GM10248 (cell line): ENCODE measurements around the gene LRRN2.

Experiments
- CTCF ChIA-PET: fragments of 300-600 bp; sonication (Branson Sonifier 250); formaldehyde crosslinking; extraction: SDS; loops from one replicate; lab custom pipeline; 2021; ENCODE audit warnings: antibody characterized with exemption; lab: Yijun Ruan, JAX
- POLR2A ChIA-PET: fragments of 350-650 bp; sonication (Branson Sonifier 250); formaldehyde crosslinking; extraction: SDS; loops from one replicate; lab custom pipeline; 2020; ENCODE audit warnings: antibody characterized with exemption; lab: Yijun Ruan, JAX
- DNase-seq: peaks from one replicate; pipeline ENCODE4 v3.0.0; 2012; ENCODE audit errors: extremely low spot score
- TF ChIP-seq, protein P1 (sequence below): IDR thresholded peaks from 2 replicates; pipeline ENCODE4 v1.5.1; 2012; ENCODE audit warnings: mild to moderate bottlenecking, low read depth; ENCODE audit errors: extremely low read depth, missing control alignments, control extremely low read depth

LRRN2 gene

DNA sequence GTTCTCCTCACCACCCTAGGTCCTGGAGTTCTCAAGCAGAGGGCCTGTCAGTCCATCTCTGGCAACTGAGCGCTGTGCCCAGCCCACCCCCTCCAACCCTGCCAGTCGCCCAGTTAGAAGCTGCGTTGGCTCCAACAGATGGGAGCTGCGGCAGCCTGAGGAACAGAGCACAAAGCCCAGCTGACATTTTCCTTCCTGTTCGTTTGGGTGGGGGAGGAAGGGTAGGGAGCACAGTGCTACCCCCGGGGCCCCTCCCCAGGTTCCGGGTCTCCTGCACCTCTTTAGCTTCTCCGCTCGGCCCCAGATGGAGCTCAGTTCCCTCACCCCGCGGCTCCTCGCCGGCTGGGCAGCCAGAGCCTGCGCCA lies 1.4 kb downstream of the LRRN2 start:
- ChIA-PET CTCF (no interaction called here), POLR2A (no interaction called here)
- TF ChIP-seq, protein P1, sequence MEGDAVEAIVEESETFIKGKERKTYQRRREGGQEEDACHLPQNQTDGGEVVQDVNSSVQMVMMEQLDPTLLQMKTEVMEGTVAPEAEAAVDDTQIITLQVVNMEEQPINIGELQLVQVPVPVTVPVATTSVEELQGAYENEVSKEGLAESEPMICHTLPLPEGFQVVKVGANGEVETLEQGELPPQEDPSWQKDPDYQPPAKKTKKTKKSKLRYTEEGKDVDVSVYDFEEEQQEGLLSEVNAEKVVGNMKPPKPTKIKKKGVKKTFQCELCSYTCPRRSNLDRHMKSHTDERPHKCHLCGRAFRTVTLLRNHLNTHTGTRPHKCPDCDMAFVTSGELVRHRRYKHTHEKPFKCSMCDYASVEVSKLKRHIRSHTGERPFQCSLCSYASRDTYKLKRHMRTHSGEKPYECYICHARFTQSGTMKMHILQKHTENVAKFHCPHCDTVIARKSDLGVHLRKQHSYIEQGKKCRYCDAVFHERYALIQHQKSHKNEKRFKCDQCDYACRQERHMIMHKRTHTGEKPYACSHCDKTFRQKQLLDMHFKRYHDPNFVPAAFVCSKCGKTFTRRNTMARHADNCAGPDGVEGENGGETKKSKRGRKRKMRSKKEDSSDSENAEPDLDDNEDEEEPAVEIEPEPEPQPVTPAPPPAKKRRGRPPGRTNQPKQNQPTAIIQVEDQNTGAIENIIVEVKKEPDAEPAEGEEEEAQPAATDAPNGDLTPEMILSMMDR: no peak
- DNase-seq: no peak

DNA sequence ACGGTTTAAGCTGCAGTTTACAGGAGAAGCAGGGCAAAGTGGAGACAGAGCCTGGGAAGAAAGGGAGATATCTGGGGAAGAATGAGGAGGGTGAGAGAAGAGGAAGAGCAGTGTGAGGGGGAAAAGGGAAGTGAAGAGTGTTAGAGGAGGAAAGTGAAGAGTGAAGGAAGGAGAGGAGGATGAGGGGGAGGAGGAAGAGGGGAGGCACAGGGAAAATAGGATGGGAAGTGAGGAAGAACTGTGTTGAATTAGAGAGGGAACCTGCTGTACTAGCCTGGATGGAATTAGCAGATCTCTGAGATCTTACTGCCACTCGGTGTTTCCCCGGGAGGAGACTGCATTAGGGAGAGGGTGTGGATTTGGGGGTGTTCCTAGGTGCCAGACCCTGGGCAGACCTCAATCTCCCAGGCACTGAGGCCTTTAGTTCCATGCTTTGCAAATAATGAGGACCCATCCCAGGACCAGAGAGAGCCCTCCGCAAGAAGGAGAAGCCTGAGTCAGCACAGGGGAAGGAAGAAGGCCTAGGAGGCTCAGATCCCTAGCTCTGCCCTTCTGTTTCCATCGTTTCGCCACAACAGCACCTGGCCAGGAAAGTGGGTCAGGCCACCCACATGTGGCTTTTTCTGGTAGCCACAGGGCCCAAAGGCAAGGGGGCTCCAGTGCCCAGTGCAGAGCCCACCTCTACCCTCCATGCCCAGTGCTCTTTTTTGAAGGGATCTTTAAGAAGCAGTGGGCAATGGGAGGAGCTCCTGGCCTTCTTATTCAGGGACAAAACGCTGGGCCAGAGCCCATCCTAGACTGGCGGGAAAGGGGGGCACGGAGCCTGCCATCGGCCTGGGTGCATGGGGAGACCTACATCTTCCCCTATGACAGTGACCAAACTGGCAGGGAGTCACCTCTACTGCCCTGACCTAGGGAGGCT lies 2.0 kb downstream of the LRRN2 start:
- TF ChIP-seq, protein P1: no peak
- ChIA-PET POLR2A (no interaction called here), CTCF (no interaction called here)
- no peak for DNase-seq

DNA sequence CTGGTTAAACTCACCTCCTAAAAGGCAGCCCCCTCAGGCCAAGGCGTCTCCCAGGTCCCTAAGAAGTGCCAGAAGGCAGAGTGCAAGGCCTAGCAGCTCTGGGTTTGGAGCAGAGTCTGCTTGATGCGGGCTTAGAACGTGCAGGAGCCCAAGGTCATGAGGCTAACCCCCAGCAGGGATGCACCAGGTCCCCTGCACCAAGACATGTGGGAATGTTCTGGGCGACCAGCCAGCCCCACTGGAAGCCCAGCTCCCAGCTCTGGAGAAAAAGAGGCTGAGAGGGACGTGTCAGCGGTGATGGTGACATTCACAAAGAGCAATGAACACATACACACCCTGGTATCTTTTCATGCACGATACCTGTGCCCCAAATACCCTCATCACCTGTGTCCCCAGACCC lies 5.1 kb downstream of the LRRN2 start:
- ChIA-PET POLR2A (no interaction called here), CTCF (interaction anchor here (1.1 to 1.8 kb wide), 3 partner anchors 15 to 577 kb away, joined by 3 to 5 read pairs (median 3); no protein-coding TSS in a partner anchor)
- TF ChIP-seq, protein P1: no peak
- DNase-seq: no peak

DNA sequence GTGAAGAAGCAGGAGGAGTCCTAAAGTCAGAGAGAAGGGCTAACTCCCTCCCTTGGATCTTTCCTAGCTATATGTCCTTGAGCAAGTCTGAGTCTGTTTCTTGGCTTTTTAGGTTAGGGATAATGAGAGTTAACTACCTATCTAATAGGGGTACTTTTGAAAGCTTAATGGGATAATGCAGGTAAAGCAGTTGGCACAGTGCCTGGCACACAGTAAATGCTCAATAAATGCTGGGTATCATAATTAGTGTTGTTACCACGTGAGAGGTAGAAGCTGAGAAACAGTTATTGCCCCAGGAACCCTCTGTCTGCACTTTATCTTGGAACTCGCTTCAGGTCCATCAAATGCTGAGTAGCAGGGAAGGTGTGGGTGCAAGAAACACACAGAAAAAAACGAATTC lies 5.5 kb downstream of the LRRN2 start:
- POLR2A ChIA-PET: no interaction called here
- TF ChIP-seq, protein P1: no peak
- DNase-seq: no peak
- CTCF ChIA-PET: interaction anchor here (0.9 to 1.2 kb wide), 3 partner anchors 17 to 577 kb away, joined by 3 read pairs; no protein-coding TSS in a partner anchor

DNA sequence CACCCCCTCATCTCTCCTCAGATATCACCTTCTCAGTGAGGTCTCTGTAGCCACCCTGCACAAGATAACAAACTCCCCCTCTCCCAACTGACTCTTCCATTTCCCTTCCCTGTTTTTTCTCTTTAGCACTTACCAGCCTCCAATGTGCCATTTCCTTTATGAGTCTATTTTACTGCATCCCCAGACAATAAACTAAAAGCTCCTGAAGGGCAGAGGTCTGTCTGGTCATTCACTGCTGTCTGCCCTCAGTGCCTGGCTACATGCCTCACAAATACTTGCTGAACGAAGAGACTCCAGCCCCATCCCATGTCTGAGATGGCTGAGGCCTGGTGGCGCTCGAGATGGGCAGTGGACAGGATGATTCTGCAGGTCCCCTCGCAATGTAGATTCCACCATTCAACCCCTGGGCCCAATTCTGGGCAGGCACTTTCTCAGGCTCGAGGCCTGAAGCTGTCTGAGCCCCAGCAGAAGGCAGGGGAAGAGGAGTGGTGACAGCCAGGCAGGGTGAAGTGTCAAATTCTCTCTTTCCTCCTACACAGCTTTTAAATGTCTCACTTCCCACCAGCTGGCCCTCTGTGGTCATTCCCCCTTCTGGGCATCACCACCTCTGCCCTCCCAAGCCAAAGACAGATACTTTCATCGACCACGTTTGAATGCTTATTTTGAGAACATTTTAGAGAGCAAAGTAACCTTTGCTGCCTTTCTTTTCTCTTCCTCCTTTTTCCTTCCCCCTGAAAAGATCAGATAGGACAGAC lies 6.6 kb downstream of the LRRN2 start:
- CTCF ChIA-PET: interaction anchor here (0.9 to 1.4 kb wide), 4 partner anchors 9 to 66 kb away, joined by 3 read pairs; no protein-coding TSS in a partner anchor
- POLR2A ChIA-PET: no interaction called here
- TF ChIP-seq, protein P1: no peak
- no peak for DNase-seq

DNA sequence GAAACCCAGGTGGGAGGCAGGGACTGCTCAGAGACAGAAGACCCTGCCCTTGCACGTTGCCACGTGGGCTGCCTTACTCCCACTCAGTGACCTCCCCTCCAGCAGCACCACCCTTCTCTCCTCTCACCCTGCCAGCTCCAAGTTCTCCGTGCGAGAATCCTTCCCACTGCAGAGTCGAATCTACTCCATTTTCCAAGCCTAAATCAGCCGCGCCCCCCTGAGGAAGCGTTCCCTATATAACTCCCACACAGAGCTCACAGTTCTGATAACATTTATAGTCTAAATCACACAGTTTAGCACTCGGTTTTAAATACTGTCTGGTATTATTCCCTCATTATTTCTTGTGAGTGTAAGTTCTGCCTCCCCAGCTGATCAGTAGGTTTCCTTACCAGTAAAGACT lies 7.7 kb downstream of the LRRN2 start:
- DNase-seq: no peak
- TF ChIP-seq, protein P1: no peak
- ChIA-PET POLR2A (no interaction called here), CTCF (interaction anchor here (0.8 to 2.4 kb wide), 4 partner anchors 9 to 69 kb away, joined by 3 to 6 read pairs (median 3); no protein-coding TSS in a partner anchor)
